HUES64 (cell line): Measurements from ENCODE around the gene ZBTB5.

Experiments
- H3K27ac ChIP-seq: 2 replicates; pipeline ENCODE4 v1.7.0; 2013; ENCODE audit warnings: low read depth, low read length, inconsistent platforms
- H3K27me3 ChIP-seq: 2 replicates; pipeline ENCODE4 v1.6.1; 2013; ENCODE audit warnings: mild to moderate bottlenecking, low read length; ENCODE audit not compliant: insufficient read depth
- H3K36me3 ChIP-seq: 2 replicates; pipeline ENCODE4 v1.6.1; 2013; ENCODE audit warnings: mild to moderate bottlenecking, low read length; ENCODE audit not compliant: insufficient read depth
- H3K4me1 ChIP-seq: 2 replicates; pipeline ENCODE4 v1.6.1; 2013; ENCODE audit warnings: mild to moderate bottlenecking, low read length, moderate library complexity; ENCODE audit not compliant: insufficient read depth
- H3K4me3 ChIP-seq: 2 replicates; pipeline ENCODE4 v1.5.1; 2013; ENCODE audit warnings: mild to moderate bottlenecking, low read length, moderate library complexity
- H3K9ac ChIP-seq: 2 replicates; pipeline ENCODE4 v1.6.1; 2013; ENCODE audit warnings: mild to moderate bottlenecking, low read depth, low read length
- H3K9me3 ChIP-seq: 2 replicates; pipeline ENCODE4 v1.6.1; 2013; ENCODE audit warnings: low read depth, low read length; ENCODE audit not compliant: insufficient read depth
- WGBS: fragments of 150-250, 120-280 bp; methylation state at CpG from one replicate; pipeline ENCODE4 v1.1.7; 2013; ENCODE audit warnings: missing lambda C conversion rate; 5-methylcytosine and 5-hydroxymethylcytosine counted together

The ZBTB5 gene

DNA sequence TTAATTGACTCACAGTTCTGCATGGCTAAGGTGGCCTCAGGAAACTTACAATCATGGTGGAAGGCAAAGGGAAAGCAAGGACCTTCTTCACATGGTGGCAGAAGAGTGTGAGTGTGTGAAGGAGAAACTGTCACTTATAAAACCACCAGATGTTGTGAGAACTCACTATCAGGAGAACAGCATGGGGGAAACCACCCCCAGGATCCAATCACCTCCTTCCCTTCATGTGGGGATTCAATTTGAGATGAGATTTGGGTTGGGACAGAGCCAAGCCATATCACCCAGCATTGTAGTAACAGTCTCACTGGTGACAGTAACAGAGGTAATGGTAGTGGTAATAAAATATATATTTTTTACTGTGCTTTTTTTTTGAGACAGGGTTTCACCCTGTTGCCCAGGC lies 18.1 kb downstream of the ZBTB5 start:
- H3K27ac ChIP-seq, result no peak overlapping the region
- no peak overlapping the region for H3K9ac ChIP-seq
- no peaks in the 10 kb centered on the region for H3K27me3 ChIP-seq
- H3K4me3 ChIP-seq, result no peak overlapping the region
- peaks cover 14% of the 10 kb centered on the region for H3K36me3 ChIP-seq
- H3K9me3 ChIP-seq, result no peaks in the 10 kb centered on the region
- peaks cover 7% of the 10 kb centered on the region; the same call in 1 of the 2 replicates for H3K4me1 ChIP-seq

- H3K27ac ChIP-seq, result no peak overlapping the region
- no peak overlapping the region for H3K4me3 ChIP-seq
- no peak overlapping the region for H3K9ac ChIP-seq
- H3K27me3 ChIP-seq, result no peaks in the 10 kb centered on the region
- peaks cover 21% of the 10 kb centered on the region for H3K36me3 ChIP-seq
- 94% methylated on average over 4 of the region's 4 CpGs for WGBS
- no peaks in the 10 kb centered on the region for H3K9me3 ChIP-seq
- H3K4me1 ChIP-seq, result peaks cover 7% of the 10 kb centered on the region; the same call in 1 of the 2 replicates
Measured at GRCh38 chr9:37446401-37446800, 18.8 kb downstream of the ZBTB5 start.

- Histone ChIP-seq H3K4me3 (no peak overlapping the region), H3K4me1 (peaks cover 7% of the 10 kb centered on the region; the same call in 1 of the 2 replicates), H3K27ac (no peak overlapping the region), H3K27me3 (no peaks in the 10 kb centered on the region), H3K9me3 (no peaks in the 10 kb centered on the region), H3K36me3 (peaks cover 27% of the 10 kb centered on the region), H3K9ac (no peak overlapping the region)
- WGBS, result 96% methylated on average over 4 of the region's 6 CpGs
Measured at GRCh38 chr9:37445832-37446231, 19.4 kb downstream of the ZBTB5 start.

DNA sequence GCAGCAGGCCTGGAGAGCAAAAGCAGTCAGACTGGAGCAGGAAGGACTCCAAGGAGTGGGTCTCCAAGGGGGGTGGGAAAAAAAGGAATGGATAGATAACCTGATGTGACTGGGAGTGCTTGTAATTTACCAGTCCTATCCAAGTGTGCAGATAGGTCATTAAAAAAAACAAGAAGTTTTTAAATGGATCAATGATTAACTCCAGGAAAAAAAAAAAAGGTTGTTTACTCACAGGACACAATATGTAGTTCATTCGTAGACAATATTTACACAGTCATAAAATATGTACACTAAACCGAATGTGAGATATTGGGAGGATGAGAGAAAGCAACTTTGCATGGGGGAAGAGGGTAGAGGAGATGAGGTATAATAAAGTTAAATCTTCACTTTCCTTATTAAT lies 20.4 kb downstream of the ZBTB5 start:
- WGBS, result no CpG with 5 or more reads among the region's 2 CpGs
- Histone ChIP-seq H3K9ac (no peak overlapping the region), H3K4me1 (peaks cover 3% of the 10 kb centered on the region; the same call in 1 of the 2 replicates), H3K27ac (no peak overlapping the region), H3K4me3 (no peak overlapping the region), H3K36me3 (peaks cover 35% of the 10 kb centered on the region), H3K27me3 (no peaks in the 10 kb centered on the region), H3K9me3 (no peaks in the 10 kb centered on the region)

DNA sequence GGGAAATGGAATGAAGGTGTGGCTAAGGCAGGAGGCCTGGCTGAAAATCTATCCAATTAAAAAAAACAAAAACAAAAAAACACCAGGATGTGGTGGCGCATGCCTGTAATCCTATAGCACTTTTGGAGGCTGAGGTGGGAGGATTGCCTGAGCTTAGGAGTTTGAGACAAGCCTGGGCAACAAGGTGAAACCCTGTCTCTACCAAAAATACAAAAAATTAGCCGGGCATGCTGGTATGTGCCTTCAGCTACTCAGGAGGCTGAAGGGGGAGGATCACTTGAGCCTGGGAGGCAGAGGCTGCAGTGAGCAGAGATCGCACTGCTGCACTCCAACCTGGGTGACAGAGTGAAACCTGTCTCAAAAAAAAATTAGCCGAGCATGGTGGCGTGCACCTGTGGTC lies 21.7 kb downstream of the ZBTB5 start:
- Histone ChIP-seq H3K27me3 (no peaks in the 10 kb centered on the region), H3K36me3 (peaks cover 43% of the 10 kb centered on the region), H3K9me3 (no peaks in the 10 kb centered on the region), H3K4me1 (no peaks in the 10 kb centered on the region), H3K9ac (no peak overlapping the region), H3K4me3 (no peak overlapping the region), H3K27ac (no peak overlapping the region)
- 96% methylated on average over 5 of the region's 5 CpGs for WGBS

GRCh38 chr9:37442556-37442955 lies 22.7 kb downstream of the ZBTB5 start:
- Histone ChIP-seq H3K9ac (no peak overlapping the region), H3K9me3 (no peaks in the 10 kb centered on the region), H3K27me3 (no peaks in the 10 kb centered on the region), H3K4me3 (no peak overlapping the region), H3K4me1 (no peaks in the 10 kb centered on the region), H3K27ac (no peak overlapping the region), H3K36me3 (peaks cover 53% of the 10 kb centered on the region)
- 99% methylated on average over 2 of the region's 2 CpGs for WGBS

DNA sequence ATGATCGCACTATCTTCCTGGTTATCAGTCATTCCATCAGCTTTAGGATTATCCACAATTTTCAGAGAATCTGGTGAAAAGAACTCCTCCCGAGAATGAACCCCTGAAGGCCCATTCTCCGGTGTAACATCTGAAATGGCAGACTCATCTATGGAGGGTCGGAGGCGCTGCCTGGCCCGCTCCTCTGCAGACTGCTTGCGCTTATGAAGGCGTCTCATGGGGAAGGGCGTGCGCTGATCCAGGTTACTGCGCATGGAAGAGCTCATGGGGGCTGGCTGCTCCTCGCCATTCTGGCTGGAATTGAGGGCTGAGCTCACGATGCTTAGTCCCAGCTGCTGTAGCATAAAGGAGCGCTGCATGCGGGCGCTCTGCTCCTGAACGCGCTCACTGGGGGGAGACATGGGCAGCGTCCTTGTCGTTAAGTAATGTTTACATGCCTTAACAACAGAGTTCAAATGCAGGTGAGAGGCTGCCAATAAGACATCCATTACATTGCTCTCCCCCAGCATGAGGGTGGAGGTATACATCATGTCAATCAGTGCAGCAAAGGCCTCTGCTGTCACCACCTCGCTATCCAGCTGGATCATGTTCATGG lies 23.4 kb downstream of the ZBTB5 start:
- Histone ChIP-seq H3K4me3 (no peak overlapping the region), H3K27me3 (no peaks in the 10 kb centered on the region), H3K9ac (no peak overlapping the region), H3K9me3 (no peaks in the 10 kb centered on the region), H3K36me3 (peaks cover 60% of the 10 kb centered on the region), H3K4me1 (no peaks in the 10 kb centered on the region), H3K27ac (no peak overlapping the region)
- WGBS, result 96% methylated on average over 21 of the region's 21 CpGs

DNA sequence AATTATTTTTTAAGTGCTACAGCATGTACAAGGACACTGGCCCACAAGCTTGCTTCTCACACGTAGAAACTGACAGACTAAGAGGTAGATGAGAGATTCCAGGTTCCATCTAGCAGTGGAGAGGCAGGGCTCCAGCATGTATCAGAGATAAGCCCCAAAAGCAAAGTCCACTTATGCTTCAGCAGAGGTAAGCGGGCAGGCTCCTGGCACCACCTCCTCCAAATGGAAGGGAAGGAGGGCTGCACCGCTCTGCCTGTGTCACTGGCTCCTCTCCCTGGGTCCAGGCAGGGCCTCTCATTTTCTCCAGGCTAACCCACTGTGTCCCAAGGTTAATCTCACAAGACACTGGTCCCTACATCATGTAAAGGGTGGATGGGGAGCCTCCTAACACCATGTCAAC lies 26.9 kb downstream of the ZBTB5 start:
- H3K27me3 ChIP-seq, result no peaks in the 10 kb centered on the region
- no peak overlapping the region for H3K27ac ChIP-seq
- no peaks in the 10 kb centered on the region for H3K9me3 ChIP-seq
- H3K4me1 ChIP-seq, result peaks cover 15% of the 10 kb centered on the region
- 95% methylated on average over 3 of the region's 3 CpGs for WGBS
- H3K36me3 ChIP-seq, result peaks cover 93% of the 10 kb centered on the region
- H3K4me3 ChIP-seq, result no peak overlapping the region
- no peak overlapping the region for H3K9ac ChIP-seq

DNA sequence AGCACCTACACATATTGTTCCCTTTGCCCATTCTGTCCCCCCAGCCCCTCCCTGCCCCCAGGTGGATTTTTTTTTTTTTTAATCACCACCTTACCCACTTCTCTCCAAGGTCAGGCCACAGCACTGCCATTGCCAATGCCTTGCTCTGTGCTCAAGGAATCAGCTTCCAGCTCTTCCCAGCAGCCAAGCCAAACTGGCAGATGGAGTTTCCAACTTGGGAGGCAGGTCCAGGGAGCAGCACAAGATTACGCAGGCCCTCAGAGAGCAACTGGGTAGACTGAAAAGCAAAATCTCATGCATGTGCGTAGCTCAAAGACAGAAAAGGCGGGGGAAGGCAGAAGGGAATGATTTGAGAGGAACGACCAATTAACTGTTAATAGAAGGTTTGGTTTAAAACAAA lies 27.6 kb downstream of the ZBTB5 start:
- H3K4me3 ChIP-seq, result no peak overlapping the region
- H3K27me3 ChIP-seq, result no peaks in the 10 kb centered on the region
- H3K36me3 ChIP-seq, result peaks cover 95% of the 10 kb centered on the region
- peaks cover 18% of the 10 kb centered on the region for H3K4me1 ChIP-seq
- H3K9me3 ChIP-seq, result no peaks in the 10 kb centered on the region
- no peak overlapping the region for H3K9ac ChIP-seq
- WGBS, result 96% methylated on average over 4 of the region's 4 CpGs
- H3K27ac ChIP-seq, result no peak overlapping the region

DNA sequence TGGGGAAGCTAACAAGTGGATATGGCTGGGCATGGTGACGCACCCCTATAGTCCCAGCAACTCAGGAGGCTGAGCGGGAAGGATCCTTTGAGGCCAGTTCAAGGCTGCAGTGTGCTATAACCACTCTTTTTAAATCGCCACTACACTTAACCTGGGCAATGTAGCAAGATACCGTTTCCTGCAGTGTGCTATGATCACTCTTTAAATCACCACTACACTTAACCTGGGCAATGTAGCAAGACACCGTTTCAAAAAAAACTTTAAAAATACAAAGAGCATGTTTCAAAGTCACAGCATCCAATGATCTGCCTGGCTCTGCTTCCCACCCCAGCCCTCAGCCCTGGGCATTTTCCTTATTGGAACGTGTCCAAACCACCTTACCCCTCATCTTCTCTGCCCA lies 28.2 kb downstream of the ZBTB5 start:
- no peaks in the 10 kb centered on the region for H3K9me3 ChIP-seq

DNA sequence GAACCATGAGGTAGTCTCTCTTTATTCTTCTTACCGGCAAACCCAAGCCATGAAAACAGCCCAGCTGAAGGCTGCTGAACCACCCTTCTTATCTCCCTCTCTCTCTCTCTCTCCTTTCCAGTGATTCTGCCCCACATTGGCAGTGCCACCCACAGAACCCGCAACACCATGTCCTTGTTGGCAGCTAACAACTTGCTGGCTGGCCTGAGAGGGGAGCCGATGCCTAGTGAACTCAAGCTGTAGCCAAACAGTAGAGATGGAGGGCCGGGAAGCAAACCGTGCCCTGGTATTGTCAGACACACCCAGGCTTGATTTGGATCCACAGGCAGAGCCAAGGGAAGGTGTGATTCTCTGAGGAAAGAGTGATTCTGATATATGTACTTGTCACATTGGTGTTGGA lies 28.7 kb downstream of the ZBTB5 start:
- Histone ChIP-seq H3K4me1 (peaks cover 18% of the 10 kb centered on the region), H3K27me3 (no peaks in the 10 kb centered on the region), H3K4me3 (no peak overlapping the region), H3K9me3 (no peaks in the 10 kb centered on the region), H3K9ac (no peak overlapping the region), H3K36me3 (peaks cover 92% of the 10 kb centered on the region), H3K27ac (no peak overlapping the region)
- 94% methylated on average over 5 of the region's 5 CpGs for WGBS

More for the DNA sequence above, 28.2 kb downstream of the ZBTB5 start:
- Histone ChIP-seq H3K27me3 (no peaks in the 10 kb centered on the region), H3K4me1 (peaks cover 18% of the 10 kb centered on the region), H3K27ac (no peak overlapping the region), H3K4me3 (no peak overlapping the region), H3K9ac (no peak overlapping the region), H3K36me3 (peaks cover 92% of the 10 kb centered on the region)
- 96% methylated on average over 6 of the region's 6 CpGs for WGBS

- Histone ChIP-seq H3K9me3 (no peaks in the 10 kb centered on the region), H3K9ac (peak overlapping the region; percentile 46; the same call in 1 of the 2 replicates), H3K36me3 (peaks cover 92% of the 10 kb centered on the region), H3K27ac (peak overlapping the region; percentile 87), H3K27me3 (no peaks in the 10 kb centered on the region), H3K4me3 (peak overlapping the region; percentile 2; the same call in 1 of the 2 replicates), H3K4me1 (peaks cover 23% of the 10 kb centered on the region)
- WGBS, result 23% methylated on average over 7 of the region's 7 CpGs
Measured at GRCh38 chr9:37433867-37434371, 31.3 kb downstream of the ZBTB5 start.
